ELR (cell line): ENCODE results near the gene TMEM248.
"Not testable (repeated sequence)": the region's sequence is repeated elsewhere in the genome, so short reads cannot be mapped to it uniquely, and the experiment has no call there.

Experiments used
- DNase-seq: peaks from one replicate; pipeline ENCODE4 v3.0.0-alpha.2; 2015; ENCODE audit warnings: low read depth

The TMEM248 gene, protein sequence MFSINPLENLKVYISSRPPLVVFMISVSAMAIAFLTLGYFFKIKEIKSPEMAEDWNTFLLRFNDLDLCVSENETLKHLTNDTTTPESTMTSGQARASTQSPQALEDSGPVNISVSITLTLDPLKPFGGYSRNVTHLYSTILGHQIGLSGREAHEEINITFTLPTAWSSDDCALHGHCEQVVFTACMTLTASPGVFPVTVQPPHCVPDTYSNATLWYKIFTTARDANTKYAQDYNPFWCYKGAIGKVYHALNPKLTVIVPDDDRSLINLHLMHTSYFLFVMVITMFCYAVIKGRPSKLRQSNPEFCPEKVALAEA

DNA sequence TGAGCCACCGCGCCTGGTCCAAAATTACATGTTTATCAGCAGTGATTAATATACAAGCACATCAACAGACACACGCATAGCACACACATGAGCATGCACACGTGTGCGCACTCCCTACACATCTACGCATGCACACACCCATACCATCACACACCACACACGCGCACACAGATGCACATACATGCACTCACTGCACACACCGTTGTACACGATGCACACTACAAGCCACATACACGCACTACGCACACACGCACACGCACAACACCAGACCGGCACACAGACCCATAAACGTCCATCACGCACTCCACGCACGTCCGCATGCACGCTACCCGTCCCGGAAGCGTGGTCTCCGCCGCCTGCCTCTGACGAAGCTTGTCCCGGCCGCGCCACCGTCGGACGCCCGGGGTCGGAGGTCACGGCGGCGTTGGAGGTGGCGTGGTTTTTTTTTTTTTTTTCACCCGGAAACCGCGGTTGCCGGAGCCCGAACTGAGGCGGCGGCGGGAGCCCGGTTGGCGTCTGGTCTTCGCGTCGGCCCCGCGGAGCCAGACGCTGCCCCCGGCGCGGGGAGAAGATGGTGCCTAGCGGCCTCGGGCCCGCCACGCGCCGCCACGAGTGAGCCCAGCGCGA is at the start of gene TMEM248:
TMEM248 (plus strand) TSS at position 457 of the 627 bp plus-strand sequence. CDS start 20,641 bp downstream, outside the sequence.
- DNase-seq, result peak; percentile 86

GRCh38 chr7:66873476-66873875 is 47.5 kb upstream of the TMEM248 start:
- DNase-seq, result no peak

- DNase-seq, result peak; percentile 53
Measured at GRCh38 chr7:66877577-66878300, 43.3 kb upstream of the TMEM248 start.

GRCh38 chr7:66878301-66878685 is 42.7 kb upstream of the TMEM248 start:
- not testable (repeated sequence) for DNase-seq

GRCh38 chr7:66880053-66880452 is 41.0 kb upstream of the TMEM248 start:
- DNase-seq, result no peak

DNA sequence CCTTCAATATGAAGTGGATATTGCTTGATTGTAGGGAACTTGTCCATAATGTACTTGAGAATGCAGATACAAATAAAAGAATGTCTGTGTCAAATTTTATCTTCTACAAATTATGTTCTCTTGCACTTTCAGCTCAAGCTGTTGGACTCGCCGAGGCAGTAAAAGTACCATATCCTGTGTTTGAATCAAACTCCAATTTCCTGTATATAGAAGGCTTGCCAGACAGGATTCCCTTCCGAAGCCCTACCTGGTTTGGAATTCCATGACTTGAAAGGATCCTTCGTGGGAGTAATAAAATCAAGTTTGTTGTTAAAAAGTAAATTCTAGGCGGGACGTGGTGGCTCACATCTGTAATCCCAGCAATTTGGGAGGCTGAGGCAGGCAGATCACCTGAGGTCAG is 40.4 kb upstream of the TMEM248 start:
- DNase-seq, result not testable (repeated sequence)

- peak; percentile 80 for DNase-seq
Measured at GRCh38 chr7:66883716-66884115, 37.3 kb upstream of the TMEM248 start.

DNA sequence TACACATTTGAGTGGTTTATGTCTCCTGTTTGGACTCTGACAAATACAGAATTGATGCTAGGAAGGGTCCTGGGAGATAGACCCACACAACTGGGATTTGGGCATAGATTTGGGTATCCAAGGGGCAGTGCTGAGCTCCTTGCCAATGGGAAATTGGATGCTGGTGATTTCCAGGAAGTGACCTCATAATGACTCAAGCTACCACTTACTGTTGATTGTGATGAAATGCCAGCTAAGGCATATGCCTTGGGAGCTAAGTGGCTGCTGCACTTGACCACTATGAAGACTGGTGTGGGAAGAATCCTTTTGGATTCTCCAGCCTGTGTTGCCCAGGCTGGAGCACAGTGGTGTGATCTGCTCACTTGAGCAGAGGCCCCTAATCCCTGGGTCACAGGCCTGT is 36.5 kb upstream of the TMEM248 start:
- peak; percentile 66 for DNase-seq

DNA sequence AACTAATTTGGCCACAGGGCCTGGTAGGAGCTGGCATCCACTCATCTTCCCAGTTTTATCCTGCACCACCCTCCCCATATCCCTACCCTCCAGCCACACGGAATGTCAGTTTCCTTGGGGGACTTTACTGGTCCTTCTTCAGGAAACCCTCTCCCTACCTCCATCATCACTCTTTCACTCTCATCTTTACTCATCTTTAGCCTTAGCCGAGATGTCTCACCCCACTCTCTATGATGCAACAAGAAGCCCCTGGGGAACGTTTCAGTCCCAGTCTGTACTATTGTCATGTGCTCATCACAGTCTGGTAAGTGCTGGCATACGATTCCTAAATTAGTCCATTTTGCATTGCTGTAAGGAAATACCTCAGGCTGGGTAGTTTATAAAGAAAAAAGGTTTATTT is 34.9 kb upstream of the TMEM248 start:
- DNase-seq, result no peak

GRCh38 chr7:66888223-66888622 is 32.8 kb upstream of the TMEM248 start:
- not testable (repeated sequence) for DNase-seq

- DNase-seq, result peak; percentile 24
Measured at GRCh38 chr7:66894463-66895080, 26.5 kb upstream of the TMEM248 start.

GRCh38 chr7:66896441-66896840 is 24.6 kb upstream of the TMEM248 start:
- DNase-seq, result no peak

DNA sequence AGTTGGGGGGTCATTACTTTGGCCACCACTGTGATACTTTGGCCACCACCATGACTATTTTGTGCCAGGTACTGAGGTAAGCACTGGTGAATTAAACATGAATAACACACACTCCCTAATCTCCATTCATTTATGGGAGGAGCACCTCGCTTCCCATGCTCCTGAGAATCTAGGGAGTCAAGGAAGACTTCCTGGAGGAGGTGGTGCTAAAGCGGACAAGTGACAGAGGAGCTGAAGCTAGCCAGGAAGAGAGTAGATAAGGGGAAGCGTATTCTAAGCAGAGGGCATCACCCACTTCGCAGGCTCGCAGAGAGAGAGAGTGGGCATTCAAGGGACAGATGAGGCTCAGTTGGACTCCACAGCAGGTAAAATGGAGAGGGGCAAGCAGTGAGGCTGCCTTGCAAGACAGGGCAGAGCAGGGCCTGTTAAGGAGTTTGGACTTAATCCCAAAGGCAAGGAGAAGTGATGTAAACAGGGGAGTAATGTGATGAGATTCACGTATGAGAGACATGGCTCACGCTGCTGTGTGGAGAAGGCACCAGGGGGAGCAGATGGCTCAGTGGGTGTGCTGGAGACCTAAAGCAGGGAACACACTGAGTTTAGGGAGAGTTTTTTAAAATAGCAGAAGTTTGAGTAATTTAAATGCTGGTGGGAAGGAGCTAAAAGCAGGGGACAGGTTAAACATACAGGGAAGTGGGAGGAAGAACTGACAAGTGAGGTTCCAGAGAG is 21.3 kb upstream of the TMEM248 start:
- no peak for DNase-seq

DNA sequence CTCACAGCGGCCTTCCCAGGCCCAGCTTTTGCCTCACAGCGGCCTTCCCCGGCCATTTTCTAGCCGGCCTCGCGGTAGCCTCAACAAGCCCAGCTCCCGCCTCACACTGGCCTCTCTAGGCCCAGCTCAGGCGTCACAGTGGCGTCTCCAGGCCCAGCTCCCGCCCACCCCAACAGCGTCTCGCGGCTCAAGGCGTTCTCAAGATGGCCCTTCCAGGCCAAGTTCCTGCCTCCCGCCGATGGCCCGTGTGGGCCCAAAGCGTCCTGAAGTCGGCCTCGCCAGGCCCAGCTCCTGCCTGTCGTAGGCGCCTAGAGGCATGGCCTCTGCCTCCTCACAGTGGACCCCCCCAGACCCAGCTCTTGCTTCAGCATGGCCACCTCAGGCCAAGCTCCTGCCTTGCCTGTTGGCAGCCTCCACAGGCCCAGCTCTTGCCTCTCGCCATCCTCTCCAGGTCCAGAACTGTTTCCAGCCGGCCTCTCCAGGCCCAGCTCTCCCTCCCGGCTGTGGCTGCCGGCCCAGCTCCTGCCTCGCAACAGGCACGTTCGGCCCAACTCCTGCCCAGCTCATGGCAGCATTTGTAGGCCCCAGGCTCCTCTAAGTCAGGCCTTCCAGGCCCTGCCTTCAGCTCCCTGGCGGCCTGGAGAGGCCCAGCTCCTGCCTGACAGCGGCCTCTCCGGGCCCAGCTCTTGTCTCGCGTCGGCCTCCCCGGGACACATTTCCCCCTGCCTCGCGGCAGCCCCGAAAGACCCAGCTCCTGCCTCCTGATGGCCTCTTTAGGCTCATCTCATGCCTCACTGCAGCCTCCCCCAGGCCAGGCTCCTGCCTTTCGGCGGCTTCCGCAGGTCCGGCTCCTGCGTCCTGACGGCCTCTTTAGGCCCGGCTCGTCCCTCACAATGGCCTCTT is 18.8 kb upstream of the TMEM248 start:
- no peak for DNase-seq

DNA sequence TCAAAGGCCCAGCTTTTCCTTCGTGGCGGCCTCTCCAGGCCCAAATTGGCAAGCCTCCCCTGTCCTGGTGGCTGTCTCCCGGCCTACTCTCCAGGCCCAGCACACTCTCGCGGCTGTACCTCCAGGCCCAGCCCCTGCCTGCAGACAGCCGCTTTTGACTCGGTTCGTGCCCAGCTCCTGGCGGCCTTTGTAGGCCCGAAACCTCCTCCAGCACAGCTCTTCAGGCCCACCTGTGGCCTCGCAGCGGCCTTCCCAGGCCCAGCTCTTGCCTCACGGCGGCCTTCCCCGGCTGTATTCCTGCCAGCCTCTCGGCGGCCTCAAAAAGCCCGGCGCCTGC is 18.2 kb upstream of the TMEM248 start:
- DNase-seq, result no peak

GRCh38 chr7:66903360-66904062 is 17.5 kb upstream of the TMEM248 start:
- DNase-seq, result no peak

- no peak for DNase-seq
Measured at GRCh38 chr7:66904063-66904593, 16.9 kb upstream of the TMEM248 start.

- DNase-seq, result no peak
Measured at GRCh38 chr7:66905278-66905677, 15.7 kb upstream of the TMEM248 start.

DNA sequence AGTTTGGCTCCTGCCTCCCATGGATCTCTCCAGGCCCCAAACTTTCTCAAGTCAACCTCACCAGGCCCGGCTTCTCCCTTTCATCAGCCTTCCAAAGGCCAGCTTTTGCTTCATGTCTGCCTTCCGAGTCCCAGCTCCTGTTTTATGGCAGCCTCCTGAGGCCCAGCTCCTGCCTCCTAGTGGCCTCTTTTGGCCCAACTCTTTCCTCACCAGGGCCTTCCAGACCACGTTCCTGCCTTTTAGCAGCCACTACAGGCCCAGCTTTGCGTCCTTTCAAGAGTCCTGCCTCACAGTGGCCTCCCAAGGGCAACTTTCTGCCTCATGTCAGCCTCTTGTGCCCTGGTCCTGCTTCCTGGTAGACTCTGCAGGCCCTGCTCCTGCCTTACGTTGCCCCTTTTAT is 15.3 kb upstream of the TMEM248 start:
- peak; percentile 16 for DNase-seq

DNA sequence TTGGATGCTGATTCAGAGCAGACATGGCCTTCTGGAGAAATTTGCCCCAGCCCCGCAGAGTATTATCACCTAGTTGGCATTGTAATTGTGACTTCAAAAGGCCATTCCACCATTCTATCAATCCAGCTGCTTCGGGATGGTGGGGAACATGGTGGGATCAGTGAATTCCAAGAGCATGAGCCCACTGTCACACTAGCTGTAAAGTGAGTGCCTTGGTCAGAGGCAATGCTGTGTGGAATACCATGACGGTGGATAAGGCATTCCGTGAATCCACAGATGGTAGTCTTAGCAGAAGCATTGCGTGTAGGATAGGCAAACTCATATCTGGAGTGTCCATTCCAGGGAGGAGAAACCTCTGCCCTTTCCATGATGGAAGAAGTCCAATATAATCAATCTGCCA is 13.3 kb upstream of the TMEM248 start:
- DNase-seq, result no peak
